GM18868 (cell line): Measurements from ENCODE around the gene FAM209B.
A peak's percentile ranks its signal among the peaks of the same experiment; 100 is the strongest.
"Not testable (repeated sequence)": the region's sequence is repeated elsewhere in the genome, so short reads cannot be mapped to it uniquely, and the experiment has no call there.

Experiments
- ATAC-seq: cut with Tn5 transposase; IDR thresholded peaks from one replicate; pipeline ENCODE4 v1.9.1; 2021; ENCODE audit warnings: mild to moderate bottlenecking, moderate library complexity; ENCODE audit not compliant: unreplicated experiment

The FAM209B gene, protein sequence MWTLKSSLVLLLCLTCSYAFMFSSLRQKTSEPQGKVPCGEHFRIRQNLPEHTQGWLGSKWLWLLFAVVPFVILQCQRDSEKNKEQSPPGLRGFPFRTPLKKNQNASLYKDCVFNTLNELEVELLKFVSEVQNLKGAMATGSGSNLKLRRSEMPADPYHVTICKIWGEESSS

DNA sequence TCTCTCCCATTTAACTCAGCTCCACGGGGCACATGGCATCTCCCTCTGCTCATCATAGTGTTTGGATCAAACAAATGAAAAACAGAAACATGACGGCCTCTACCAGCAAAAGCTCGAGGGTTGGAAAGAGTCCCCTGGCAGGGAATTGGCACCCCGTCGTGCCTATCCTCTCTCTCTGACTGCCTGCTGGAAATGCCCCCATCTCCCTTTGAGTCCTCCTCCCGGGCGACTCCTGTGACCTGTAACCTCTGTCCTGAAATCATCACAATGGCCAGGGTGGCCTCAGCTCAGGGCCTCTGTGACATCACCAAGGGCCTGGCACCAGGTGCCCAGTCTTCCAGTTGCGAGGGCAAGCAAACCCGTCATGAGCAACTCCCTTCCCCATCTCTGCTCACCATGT lies at the start of gene FAM209B:
Gene FAM209B, plus strand, starts transcription at position 301 of the 400 bp plus-strand sequence. Its CDS starts 96 bp downstream, at position 397.
- ATAC-seq = not testable (repeated sequence)

DNA sequence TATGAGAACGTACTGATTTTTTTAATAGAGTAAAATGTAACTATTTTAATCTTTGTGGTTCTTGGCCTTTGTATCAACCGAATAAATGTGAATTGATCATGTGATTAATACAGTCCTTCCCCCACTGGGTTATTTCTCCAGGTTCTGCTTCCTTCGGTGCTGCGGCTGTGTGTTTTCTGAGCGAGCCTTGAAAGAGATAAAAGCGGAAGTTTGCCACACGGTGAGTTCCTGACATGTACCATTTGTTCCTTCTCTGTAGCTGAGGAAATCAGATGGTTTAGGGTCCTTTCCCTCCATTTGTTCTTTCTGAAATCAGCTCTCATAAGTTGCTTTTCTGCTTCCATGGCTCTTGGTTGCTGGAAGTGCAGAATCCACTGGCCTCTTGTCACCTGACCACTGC lies 49.1 kb upstream of the FAM209B start:
- ATAC-seq = peak; percentile 67

DNA sequence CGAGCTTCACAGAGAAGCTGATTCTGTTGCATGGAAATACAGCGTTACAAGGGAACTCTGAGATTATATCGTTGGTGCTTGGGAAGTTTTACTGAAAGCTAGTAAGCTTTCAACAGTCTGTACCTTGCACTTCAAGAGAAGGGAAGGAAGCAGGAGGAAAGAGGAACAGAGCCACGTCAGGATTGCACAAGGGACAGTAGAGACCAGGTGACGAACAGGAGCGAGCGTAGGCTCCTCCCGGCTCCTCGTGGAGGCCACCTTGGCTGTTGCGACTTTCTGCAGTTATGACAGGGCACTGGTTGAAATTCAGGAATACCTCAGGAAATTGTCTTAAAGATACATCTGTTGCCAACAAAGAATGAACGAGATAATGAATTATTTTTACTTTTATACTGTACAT lies 45.8 kb upstream of the FAM209B start:
- ATAC-seq = no peak

DNA sequence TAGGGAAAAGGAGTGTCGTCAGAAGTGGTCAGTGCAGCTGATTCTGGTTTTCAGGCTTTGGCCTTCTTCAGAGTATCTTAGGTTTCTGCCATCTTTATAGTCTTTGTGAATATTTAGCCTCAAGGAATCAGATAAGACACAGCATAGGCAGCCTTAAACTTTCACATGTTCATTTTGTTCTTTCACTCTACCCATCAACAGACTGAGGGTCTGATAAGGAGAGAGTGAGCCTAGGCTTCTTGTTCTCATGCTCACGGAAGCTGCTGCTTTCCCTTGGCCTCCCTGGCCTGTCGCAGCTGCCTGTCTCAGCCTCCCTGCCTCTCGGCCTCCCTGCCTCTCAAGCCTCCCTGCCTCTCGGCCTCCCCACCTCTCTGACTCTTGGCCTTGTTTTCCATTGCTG lies 44.5 kb upstream of the FAM209B start:
- no peak for ATAC-seq

DNA sequence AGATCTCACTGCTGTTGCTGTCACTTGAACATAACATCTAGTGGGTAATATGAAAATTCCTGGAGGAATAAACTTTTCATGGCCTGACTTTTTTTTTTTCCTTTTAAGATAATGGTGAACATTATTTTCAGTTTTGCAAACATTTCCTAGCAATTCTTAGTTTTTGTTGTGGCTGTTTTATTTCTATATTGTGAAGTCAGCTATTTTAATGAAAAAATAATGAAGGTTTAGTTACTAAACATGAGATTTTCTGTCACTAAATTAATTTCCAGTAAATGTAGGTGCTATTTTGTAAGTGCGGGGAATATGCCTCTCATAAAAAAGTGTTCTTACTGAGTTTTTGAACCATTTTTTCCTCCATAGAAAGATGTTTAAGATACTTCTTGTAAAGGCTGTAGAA lies 31.9 kb upstream of the FAM209B start:
- ATAC-seq = no peak

DNA sequence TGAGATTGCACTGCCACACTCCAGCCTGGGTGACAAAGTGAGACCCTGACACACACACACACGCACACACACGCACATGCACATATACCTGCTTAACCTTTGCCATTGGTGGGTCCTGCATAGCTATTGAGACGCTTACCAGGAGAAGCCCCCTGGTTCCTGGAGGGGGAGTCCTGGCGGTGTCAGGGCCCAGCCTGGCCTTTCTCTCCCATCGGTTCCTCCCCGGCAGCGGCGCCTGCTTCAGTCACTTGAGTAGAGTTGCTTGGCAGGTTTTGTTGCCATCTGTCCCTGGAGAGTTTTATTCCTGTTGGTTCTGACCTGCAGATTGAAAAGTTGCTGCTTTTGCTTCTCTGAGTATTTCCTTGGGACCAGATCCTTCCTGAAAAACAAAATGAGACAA lies 29.1 kb upstream of the FAM209B start:
- ATAC-seq = no peak

DNA sequence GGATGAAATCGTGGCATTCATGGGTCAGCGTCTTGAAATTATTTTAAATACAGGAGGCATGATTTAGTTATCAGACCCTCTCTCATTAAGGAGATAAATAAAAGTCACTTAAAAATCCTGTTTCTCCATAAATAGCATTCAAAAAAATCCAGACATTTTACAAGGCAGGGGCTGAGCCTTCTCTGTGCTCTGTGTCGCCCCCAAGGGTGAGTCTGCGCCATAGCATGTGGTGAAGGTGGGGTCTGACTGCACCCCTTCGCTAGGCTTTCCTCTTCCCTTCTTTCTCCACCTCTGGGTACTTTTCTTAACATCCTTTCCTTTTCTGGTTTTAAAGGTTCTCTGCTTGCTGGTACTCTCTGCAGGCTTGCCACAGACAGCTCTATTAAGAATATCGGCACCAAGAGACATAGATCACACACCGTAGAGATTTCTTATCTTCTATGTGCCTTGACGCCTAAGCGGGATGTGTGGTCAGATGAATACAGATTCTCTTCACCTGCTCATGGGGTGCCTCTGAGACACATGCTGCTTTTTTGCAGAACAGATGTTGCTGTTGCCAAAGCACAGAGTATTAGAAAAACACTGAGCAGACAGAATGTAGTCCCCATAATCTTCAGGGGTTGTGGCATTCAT lies 28.6 kb upstream of the FAM209B start:
- no peak for ATAC-seq

DNA sequence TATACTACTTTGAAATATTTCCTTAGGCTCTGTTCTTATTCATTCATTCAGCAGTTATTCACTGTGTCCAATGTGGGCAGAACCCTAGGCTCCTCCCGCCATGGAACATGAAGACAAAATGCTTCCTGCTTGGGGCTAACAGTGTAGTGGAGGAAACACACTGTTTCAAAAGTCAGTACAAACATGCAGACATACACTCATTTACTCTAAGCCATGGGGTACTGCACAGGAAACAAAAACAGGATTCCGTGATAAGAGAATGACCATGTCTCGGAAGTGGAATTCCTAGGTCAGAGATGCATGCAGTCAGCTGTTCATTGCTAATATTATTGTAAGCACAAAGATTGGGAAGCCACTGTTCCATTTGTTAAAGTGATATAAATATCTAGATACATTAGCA lies 26.9 kb upstream of the FAM209B start:
- no peak for ATAC-seq

DNA sequence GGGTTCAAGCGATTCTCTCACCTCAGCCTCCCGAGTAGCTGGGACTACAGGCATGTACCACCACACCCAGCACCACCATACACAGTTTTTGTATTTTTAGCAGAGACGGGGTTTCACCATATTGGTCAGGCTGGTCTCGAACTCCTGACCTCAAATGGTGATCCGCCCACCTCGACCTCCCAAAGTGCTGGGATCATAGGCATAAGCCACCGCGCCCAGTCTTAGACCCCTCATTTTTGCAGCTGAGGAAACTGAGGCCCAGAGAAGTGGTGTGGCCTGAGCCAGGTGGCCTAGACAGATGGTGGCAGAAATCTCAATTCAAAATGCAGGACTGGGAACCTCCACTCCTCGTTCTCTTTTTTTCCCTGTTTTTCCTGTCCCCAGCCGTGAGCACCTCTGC lies 21.1 kb upstream of the FAM209B start:
- ATAC-seq = no peak

DNA sequence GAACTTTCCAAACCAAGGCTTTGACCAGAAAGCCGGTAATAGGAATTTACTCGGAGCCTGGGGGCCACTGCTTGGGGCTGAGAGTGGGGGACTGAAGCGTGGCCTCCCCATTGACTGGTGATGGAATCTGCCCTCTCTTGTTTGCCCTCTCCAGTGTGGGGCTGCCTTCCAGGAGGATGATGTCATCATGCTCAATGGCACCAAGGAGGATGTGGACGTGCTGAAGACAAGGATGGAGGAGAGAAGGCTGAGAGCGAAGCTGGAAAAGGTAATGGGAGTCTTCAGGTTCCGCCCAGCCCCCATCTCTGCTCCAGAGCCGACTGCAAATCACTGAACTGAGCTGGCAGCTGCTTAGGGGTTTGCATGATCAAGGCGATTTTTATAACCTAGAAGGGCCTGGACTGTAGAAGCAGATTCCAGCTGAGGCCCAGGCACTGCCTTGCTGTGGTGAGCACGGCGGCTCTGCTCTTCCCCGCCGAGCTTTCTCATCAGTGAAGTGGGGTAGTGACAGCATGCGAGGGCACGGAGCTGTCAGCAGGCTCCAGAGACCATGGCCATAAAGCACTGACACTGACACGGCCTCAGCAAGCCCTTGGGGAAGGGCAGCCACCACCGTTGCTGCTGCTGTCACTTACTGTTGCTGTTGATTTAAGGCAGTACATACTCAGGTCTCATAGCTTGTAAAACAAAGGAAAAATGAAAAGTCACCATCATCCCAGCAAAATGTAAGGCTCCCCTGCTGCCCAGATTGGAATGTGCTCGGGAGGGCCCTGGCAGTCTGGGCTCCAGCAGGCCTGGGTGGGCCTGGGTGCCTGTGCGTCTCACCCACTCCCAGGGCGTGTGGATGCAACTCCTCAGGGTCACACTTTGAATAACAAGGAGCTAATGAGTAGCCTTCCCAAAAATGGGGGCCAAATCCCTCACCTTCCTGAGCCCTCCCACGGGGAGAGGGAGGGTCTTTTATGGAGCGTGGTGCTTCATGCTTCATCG lies 19.6 kb upstream of the FAM209B start:
- ATAC-seq = no peak

DNA sequence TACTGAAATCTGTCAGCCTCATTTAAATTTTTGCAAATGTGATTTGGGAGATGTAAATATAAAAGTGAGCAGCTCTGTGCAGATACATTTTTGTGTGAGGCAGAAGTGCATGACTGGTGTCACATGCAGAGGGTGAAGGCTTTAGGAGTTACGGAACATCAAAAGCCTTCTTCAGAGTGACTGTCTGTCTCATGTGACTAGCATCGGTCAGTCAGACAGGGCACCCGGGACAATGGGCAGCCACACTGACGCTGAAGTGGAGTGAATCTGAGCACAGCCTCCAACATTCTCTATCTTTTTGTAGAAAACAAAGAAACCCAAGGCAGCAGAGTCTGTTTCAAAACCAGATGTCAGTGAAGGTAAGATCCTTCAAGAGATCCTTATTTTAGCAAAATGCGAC lies 16.4 kb upstream of the FAM209B start:
- no peak for ATAC-seq

DNA sequence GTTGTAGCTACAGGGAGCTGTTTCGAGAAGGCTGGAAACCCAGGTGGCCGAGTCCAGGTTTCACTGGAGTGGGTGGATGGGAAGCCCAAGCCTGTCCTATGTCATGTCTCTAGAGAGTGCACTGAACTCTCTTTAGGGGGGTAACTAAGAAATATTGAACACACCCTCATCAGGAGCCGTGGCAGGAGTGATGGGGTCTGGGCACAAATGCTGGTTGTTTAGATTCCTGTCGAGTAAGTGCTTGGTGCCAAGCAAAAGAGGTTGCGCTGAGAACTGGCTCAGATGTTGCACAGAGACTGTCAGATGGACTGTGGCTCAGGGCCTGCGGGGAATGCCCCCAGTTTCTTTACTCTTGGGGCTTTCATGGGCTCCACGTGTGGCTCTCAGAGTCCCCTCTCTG lies 15.8 kb upstream of the FAM209B start:
- ATAC-seq = no peak

DNA sequence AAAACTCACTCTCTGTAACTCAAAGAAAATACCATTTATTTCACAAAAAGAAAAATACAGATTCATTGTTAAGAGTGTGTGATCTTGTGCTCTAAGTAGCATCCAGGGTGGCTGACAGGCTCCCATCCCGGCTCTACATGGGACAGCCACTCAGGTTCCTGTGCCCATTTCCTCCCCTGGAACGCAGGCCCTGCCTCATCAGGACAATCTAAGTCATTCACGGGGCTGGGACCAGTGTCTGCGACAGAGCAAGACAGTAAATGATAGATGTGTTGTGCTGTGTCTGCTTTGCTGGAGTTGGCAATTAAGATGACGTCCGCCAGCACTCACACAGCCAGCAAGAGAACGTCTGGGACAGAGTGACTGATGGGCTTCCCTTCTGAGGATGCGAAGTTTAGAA lies 15.4 kb upstream of the FAM209B start:
- no peak for ATAC-seq

DNA sequence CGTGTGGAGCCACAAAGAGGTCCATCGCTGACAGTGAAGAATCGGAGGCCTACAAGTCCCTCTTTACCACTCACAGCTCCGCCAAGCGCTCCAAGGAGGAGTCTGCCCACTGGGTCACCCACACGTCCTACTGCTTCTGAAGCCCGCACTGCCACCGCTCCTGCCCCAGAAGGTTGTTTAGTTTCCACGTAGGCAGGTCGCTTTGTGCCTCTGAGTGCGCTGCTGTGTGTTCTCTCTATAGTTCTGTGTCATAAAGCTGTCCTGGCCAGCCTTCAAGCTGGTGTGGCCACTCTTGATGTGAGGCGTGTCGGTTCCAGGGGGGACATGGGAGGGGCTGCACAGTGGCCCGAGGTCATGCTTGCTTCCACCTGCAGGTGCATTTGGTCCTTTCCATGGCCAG lies 14.9 kb upstream of the FAM209B start:
- no peak for ATAC-seq

DNA sequence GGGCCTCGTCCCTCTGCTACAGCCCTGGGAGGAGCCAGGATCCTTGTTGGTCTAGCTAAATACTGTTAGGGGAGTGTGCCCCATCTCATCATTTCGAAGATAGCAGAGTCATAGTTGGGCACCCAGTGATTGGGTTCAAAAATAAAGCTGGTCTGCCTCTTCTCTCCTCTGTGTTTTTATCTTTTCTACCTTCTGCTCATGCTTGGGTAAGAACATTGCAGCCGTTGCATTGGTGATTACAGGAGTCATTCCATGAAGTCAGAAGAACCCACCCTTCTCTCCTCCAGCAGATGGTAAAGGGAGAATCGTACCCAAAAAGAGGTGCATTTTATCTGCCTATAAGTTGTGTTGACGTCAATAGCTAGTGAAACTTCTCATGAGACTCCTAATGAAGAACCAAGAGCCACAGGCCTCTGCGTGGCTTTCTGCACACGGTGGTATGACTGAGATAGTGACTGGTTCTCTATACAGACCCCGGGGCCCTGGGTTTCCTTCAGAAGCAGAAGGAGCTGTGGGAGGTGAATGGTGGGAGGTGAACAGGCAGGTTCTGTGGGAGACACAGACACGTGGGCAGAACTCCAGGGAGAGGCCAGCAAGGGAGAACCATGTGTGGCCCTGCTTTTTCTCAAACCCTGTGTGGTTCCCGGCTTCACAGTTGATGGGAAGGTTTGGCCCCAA lies 14.2 kb upstream of the FAM209B start:
- ATAC-seq = no peak

DNA sequence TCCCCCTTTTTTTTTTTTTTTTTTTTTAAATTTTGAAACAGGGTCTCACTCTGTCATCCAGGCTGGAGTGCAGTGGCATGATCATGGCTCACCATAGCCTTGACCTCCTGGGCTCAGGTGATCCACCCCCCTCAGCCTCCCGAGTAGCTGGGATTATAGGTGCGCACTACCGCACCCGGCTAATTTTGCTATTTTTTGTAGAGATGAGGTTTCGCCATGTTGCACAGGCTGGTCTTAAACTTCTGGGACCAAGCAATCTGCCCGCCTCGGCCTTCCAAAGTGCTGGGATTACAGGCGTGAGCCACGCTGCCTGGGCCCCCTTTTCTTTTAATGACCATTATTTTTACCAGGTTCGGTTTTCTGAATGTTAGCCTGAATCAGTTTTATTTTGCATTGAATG lies 13.5 kb upstream of the FAM209B start:
- no peak for ATAC-seq

DNA sequence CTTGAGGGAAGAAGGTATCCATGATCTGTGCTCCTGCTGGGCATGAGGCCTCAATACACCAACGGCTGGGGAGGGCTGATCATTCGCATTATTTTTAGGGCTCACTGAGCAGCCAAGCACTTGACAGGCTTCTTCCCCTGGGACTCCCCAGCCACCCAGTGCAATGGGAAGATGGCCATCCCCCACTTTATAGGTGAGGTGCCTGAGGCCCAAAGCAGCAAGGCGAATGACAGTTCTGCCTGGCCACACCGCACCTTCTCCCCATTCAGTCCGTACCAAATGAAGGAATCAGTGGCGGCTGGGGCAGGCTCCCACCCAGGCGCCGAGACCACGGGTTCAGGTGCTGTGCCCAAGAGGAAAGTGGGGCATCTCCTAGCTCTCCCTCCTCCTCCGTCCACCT lies 12.9 kb upstream of the FAM209B start:
- no peak for ATAC-seq

DNA sequence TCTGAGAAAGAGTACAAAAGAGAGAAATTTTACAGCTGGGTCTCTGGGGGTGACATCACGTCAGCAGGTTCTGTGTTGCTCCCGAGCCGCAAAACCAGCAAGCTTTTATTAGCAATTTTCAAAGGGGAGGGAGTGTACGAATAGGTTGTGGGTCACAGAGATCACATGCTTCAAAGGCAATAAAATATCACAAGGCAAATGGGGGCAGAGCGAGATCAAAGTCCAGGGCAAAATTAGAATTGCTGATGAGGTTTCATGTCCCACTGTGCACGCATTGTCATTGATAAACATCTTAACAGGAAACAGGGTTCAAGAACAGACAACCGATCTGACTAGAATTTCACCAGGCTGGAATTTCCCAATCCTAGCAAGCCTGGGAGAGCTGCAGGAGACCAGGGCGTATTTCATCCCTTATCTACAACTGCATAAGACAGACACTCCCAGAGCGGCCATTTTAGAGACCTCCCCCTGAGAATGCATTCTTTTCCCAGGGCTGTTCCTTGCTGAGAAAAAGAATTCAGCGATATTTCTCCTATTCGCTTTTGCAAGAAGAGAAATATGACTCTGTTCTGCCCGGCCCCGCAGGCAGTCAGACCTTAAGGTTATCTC lies 12.2 kb upstream of the FAM209B start:
- not testable (repeated sequence) for ATAC-seq

DNA sequence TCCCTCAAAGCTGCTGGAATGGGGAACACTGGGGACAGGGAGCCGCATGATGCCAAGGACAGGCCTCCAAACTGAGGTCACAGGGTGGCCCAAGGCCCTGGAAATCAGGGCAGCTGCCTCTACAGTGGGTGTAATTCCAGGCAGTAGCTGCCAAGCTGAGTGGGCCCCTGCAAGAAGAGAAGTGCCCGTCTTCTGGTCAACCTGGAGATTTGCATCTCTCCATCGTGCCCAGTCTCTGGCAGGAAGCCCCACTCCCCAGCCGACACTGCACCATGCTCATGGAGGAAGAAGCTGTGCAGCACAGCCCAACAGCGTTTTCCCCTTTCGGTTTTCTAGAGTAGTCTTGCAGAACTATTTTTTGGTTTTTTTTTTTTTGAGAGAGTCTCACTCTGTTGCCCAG lies 10.7 kb upstream of the FAM209B start:
- ATAC-seq = no peak

DNA sequence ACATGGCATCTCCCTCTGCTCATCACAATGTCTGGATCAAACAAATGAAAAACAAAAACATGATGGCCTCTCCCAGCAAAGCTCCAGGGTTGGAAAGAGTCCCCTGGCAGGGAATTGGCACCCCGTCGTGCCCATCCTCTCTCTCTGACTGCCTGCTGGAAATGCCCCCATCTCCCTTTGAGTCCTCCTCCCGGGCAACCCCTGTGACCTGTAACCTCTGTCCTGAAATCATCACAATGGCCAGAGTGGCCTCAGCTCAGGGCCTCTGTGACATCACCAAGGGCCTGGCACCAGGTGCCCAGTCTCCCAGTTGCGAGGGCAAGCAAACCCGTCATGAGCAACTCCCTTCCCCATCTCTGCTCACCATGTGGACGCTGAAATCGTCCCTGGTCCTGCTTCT lies 8.6 kb upstream of the FAM209B start, which contains the start of gene FAM209A:
Gene FAM209A, plus strand, starts transcription at position 301 of the 400 bp plus-strand sequence. Its CDS starts 65 bp downstream, at position 366.
- not testable (repeated sequence) for ATAC-seq

DNA sequence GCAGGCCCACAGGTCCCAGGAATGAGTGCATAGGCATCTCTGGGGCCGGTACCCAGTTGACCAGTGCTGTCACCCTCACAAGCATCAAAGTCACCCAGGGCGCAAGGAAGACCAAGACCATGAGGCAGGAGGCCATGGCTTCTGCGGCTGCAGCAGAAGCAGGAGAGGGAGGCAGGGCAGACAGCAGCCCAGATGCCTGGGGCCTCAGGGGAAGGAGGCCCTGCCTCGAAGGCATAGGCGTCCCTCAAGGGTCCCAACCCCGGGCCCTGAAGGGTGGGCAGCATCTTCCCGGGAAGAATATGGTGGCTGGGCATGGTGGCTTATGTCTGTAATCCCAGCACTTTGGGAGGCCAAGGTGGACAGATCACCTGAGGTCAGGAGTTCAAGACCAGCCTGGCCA lies 5.5 kb upstream of the FAM209B start:
- no peak for ATAC-seq
